ENCODE measurements around the gene MBD1.

MBD1 gene

GRCh38 chr18:50306944-50307343, 25.6 kb upstream of the MBD1 start:
- no peak for FAIRE-seq
- TF ChIP-seq, protein P1, sequence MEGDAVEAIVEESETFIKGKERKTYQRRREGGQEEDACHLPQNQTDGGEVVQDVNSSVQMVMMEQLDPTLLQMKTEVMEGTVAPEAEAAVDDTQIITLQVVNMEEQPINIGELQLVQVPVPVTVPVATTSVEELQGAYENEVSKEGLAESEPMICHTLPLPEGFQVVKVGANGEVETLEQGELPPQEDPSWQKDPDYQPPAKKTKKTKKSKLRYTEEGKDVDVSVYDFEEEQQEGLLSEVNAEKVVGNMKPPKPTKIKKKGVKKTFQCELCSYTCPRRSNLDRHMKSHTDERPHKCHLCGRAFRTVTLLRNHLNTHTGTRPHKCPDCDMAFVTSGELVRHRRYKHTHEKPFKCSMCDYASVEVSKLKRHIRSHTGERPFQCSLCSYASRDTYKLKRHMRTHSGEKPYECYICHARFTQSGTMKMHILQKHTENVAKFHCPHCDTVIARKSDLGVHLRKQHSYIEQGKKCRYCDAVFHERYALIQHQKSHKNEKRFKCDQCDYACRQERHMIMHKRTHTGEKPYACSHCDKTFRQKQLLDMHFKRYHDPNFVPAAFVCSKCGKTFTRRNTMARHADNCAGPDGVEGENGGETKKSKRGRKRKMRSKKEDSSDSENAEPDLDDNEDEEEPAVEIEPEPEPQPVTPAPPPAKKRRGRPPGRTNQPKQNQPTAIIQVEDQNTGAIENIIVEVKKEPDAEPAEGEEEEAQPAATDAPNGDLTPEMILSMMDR (IDR thresholded peaks at IDR 0.05; ENCODE audit: insufficient read depth, missing control alignments), result no peak
- no peak for DNase-seq (ENCODE audit: insufficient read length, low spot score)

- FAIRE-seq (no peak), DNase-seq (ENCODE audit: insufficient read length, low spot score) (no peak)
- TF ChIP-seq, protein P1 (IDR thresholded peaks at IDR 0.05; ENCODE audit: insufficient read depth, missing control alignments), result no peak
Measured at GRCh38 chr18:50301074-50301473, 19.8 kb upstream of the MBD1 start.

DNA sequence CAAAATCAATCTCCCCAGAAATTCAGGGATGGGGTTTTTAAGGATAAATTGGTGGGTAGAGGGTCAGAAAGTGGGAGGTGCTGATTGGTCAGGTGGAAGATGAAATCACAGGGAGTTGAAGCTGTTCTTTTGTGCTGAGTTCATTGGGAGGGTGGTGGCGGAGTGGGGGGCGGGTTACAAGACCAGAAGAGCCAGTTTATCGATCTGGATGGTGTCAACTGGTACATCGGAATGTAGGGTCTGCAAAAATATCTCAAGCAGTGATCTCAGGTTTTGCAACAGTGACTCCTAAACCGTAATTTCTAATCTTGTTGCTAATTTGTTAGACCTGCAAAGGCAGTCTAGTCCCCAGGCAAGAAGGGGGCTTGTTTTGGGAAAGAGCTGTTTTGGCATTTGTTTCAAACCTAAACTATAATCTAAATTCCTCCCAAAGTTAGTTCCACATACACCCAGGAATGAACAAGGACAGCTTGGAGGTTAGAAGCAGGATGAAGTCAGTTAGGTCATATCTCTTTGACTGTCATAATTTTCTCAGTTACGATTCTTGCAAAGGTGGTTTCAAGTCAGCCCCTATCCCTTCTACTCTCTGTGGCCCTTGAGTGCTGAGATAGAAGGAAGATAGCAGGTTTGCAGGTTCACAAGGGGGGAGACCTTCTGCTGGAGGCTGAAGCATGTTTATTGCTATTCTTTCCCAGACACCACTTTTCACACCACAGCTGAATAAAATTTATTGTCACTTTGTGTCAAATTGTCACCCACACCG, 18.5 kb upstream of the MBD1 start:
- no peak for DNase-seq (ENCODE audit: insufficient read length, low spot score)
- FAIRE-seq, result no peak

DNA sequence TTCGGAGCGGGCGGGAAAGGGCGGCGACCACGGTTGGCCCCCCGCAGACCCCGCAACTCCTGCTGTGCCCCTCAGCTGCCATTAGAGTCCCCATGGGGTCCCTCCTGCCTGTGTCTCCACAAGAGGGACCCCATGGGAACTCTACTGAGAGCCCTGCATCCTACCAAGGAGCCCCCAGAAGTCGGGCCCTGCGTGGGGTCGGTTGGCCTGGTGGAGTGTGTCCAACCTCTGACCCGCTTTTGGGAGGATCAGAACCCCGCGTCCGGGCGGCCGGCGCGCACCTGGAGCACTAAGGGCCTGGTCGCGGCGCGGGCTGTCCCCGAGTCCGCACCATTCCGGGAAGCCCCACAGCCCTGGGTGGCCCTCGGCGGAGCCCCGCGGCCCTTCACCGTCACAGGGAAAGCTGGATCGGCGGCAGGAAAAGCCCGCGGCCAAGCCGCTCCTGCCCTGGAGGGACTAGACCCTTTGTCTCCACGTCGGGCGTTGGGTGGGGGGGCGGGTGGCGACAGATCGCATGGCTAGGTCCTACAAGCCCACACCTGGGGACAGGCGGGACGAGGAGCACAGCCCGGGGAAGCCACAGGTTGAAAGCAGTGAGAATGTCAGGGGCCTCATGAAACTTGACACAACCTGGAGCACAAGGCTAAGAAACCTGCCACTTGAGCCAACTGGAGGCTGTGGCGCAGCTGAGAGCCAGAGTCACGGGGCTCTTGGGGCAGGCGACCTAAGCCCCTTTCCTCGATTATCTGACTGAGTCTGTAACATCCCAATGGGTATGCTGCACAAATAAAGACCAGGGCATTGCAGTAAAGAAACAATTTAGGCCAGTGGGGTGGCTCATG, 17.3 kb upstream of the MBD1 start:
- FAIRE-seq, result no peak
- DNase-seq (ENCODE audit: insufficient read length, low spot score), result no peak
- TF ChIP-seq, protein P1 (IDR thresholded peaks at IDR 0.05; ENCODE audit: insufficient read depth, missing control alignments), result no peak

More for the DNA sequence above, 18.5 kb upstream of the MBD1 start:
- TF ChIP-seq, protein P1 (IDR thresholded peaks at IDR 0.05; ENCODE audit: insufficient read depth, missing control alignments), result no peak

DNA sequence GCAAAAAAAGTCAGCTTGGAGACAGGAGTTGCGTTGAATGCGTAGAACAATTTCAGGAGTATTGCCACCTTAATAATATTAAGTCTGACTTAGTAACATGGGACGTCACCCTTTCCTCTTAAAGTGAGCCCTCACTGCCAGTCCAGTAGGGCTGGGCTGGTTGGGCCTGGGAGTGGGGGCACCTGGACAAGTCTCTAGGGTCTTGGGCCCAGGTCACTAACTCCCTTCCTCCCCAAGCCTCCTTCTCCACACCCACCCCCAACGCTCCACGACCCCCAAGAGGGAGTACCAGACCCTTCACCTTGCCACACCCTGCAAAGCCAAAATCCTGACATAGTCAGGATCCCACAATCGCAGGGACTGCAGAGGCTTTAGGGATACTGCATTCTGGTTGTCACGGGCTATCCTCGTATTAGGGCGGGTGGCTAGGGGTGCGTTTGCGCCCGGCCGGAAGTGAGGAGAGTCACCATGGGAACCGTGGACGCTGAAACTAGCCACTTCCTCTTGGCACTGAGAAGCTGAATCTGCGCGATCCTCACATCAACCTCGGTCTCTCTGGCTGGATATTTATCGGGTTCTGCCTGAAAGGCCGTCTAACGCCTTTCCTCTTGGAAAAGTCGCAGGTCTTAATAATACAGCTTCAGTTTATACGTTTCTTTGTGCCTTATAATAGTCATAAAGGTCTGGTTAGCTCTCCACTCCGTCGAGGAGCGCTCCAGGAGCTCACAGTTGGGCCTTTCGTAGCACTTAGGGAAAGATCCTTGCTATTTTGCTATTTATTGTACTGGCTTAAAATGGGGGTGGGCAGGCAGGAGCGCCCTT, 16.5 kb upstream of the MBD1 start:
- no peak for FAIRE-seq
- no peak for DNase-seq (ENCODE audit: insufficient read length, low spot score)
- TF ChIP-seq, protein P1 (IDR thresholded peaks at IDR 0.05; ENCODE audit: insufficient read depth, missing control alignments), result no peak

GRCh38 chr18:50293039-50293438, 11.7 kb upstream of the MBD1 start:
- TF ChIP-seq, protein P1 (IDR thresholded peaks at IDR 0.05; ENCODE audit: insufficient read depth, missing control alignments), result no peak
- FAIRE-seq (no peak), DNase-seq (ENCODE audit: insufficient read length, low spot score) (no peak)
